ENCODE measurements around the gene RBBP8NL. TPM values are rescaled to one million over a fixed set of nuclear protein-coding genes. Genes with fewer than 3 reads are reported as not detected.

The RBBP8NL gene
- total and polyA plus RNA-seq, 5 experiments from 2014 or later: not detected

DNA sequence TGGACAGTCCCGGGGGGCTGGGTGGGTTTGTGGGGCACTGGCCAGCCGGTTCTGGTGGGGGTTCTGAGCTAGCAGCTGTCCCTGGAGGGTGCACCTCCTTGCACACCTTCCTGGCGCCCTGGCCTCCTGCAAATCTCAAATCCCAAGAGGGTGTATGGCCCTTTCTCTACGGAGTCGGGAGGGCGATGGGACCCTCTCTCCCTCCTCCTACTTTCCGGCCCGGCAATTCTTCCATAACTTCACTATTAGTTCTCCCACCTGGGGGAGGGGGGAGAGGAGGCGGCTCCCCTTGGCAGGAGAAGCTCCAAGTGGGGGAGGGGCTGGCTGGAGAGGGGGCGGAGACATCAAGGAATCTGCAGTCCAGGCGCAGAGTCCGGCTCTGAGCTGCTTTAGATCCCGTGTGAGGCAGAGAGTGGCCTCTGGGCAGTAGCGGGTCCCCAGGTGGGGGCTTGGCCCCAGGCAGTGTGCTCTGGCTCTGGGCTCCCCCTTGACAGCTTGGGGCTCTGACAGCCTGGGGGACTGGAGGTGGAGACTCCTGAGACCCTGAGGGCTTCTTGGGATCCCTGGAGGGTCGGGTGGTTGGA, 58.9 kb downstream of the RBBP8NL start:
- Mint-ChIP-seq H3K27ac (peak overlapping the region in 1 of 10 donors; percentile 34), H3K4me1 (peaks cover 2 to 16% (median 5%) of the 10 kb centered on the region in 4 donors), H3K9me3 (no peaks in the 10 kb centered on the region), H3K36me3 (peaks cover 0 to 3% (median 0%) of the 10 kb centered on the region in 3 donors), H3K4me3 (peak overlapping the region in 8 of 10 donors; percentile 33 to 83 (median 60)), H3K27me3 (peaks cover 4 to 41% (median 22%) of the 10 kb centered on the region in 5 donors)
- ATAC-seq: no peak
- DNase-seq: no peak
- POLR2A ChIA-PET: no interaction called here

DNA sequence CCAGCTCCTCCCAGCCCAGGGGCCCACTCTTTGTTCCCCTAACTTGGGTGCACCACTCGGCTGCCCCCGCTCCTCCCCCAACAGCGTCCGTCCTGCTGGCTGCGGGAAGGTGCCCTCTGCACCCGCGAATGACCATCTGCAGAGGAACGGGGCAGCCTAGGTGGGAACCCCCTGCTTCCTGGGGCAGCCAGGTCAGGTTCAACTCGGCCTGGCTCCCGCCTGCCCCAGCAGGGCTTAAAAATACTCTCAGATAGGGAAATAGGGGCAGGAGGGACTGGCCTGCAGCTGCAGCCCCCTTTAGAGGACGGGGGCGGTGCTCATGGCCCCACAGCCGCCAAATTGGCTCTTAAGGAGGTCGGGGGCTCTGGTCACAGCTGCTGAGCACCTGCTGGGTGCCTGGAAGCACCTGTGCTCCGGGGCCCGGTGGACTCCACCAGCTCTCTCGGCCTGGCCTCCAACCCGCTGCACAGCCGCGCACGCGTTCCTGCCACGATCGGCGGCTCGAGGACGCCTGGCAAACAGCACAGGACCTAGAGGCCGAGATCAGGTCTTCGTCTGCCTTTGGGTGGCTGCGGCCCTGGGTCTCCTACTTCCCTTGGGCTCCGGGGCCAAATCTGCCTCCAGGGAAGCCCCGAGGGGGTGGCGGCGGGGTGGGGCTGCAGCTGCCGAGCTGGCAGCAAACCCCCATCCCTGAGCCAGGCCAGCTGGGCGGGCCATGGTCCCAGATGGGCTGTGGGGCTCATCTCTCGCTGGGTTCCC, 59.5 kb downstream of the RBBP8NL start:
- H3K9me3 Mint-ChIP-seq: no peaks in the 10 kb centered on the region
- POLR2A ChIA-PET: interaction anchor here (0.7 kb wide), 1 partner anchor 32 kb away, joined by 4 read pairs; no protein-coding TSS in a partner anchor
- peaks cover 0 to 3% (median 0%) of the 10 kb centered on the region in 3 donors for H3K36me3 Mint-ChIP-seq
- H3K27me3 Mint-ChIP-seq: peaks cover 4 to 44% (median 19%) of the 10 kb centered on the region in 5 donors
- ATAC-seq (peak; percentile 38 to 39), DNase-seq (peak in 1 of 10 donors; percentile 16)
- H3K4me3 Mint-ChIP-seq: peak overlapping the region; percentile 50 to 83 (median 58)
- H3K4me1 Mint-ChIP-seq: peaks cover 2 to 16% (median 4%) of the 10 kb centered on the region in 4 donors
- H3K27ac Mint-ChIP-seq: no peak overlapping the region

DNA sequence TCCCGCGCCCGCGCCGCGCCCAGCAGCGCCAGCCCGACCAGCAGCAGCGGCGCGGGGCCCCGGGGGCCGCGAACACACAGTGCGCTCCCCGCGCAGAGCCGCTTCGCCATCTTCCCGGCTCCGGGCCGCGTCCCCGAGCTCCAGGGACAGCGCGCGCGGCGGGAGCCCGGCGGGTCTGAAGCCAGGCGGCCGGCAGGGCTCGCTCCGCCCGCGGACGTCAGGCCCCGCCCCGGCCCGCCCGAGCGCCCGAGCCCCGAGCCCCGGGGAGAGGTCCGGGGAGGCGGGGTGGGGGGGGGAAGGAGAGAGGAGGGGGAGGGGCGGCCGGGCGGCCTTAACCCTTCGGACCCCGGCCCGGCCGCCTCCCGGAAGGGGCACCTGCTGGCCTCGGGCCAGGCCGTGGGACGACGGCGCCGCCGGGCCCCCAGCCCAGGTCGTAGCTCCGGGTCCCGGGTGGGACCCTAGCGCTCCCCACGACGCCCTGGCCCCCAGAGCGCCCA, 60.2 kb downstream of the RBBP8NL start, which contains the start of gene LAMA5:
LAMA5 (minus strand) TSS at position 177 of the 497 bp plus-strand sequence; CDS start at position 110, 67 bp downstream.
- POLR2A ChIA-PET: interaction anchor here (0.7 kb wide), 1 partner anchor 33 kb away, joined by 4 read pairs; no protein-coding TSS in a partner anchor
- Mint-ChIP-seq H3K36me3 (peaks cover 0 to 3% (median 0%) of the 10 kb centered on the region in 3 donors), H3K4me1 (peaks cover 2 to 16% (median 4%) of the 10 kb centered on the region in 4 donors), H3K9me3 (no peaks in the 10 kb centered on the region), H3K27ac (no peak within 1 kb of the TSS), H3K27me3 (peaks cover 6 to 49% (median 23%) of the 10 kb centered on the region in 5 donors), H3K4me3 (peak within 1 kb of the TSS; percentile 50 to 83 (median 58))
- DNase-seq (peak in 2 of 10 donors; percentile 14 to 17), ATAC-seq (peak; percentile 51 to 67)

DNA sequence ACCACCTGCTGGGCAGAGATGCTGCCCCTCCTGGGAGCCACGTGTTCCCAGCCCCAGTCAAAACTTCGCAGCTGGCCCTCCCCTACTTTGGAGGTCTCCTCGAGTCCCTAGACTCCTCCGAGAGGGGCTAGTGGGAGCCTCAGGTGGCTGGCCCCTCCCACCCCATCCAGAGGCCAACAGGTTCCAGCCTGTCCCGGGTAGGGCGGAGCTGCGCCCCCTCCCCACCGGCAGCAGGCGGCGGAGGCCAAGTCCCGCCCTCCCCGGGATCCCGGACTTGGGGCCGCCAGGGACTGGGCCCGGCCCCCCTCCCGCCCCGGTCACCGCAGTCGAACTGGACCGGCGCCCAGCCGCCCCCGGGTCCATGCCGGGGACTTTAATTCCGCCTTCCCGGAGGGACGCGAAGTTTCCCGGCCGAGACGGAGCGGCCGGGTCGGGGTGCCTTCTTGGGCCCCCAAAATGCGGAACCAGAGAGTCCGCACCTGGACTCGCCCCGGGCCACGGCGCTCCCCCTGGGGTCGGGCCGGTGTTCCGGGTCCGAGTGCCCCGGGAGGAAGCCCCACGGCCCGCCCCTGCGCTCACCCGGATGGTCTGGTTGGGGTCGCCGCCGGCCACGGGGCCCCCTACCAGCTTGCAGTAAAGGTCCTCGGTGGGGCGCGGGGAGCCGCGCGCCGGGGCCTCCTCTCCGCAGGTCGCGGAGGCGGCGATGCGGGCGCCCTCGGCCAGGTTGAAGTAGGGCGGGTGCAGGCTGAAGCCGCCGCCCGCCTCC, 60.8 kb downstream of the RBBP8NL start:
- Mint-ChIP-seq H3K27ac (no peak overlapping the region), H3K36me3 (peaks cover 0 to 3% (median 0%) of the 10 kb centered on the region in 3 donors), H3K4me3 (peak overlapping the region in 5 of 10 donors; percentile 14 to 71 (median 33)), H3K4me1 (peaks cover 2 to 16% (median 4%) of the 10 kb centered on the region in 4 donors), H3K27me3 (peaks cover 6 to 52% (median 23%) of the 10 kb centered on the region in 5 donors), H3K9me3 (no peaks in the 10 kb centered on the region)
- POLR2A ChIA-PET: no interaction called here
- DNase-seq: peak in 1 of 10 donors; percentile 2
- ATAC-seq: peak in 1 of 2 donors; percentile 25

DNA sequence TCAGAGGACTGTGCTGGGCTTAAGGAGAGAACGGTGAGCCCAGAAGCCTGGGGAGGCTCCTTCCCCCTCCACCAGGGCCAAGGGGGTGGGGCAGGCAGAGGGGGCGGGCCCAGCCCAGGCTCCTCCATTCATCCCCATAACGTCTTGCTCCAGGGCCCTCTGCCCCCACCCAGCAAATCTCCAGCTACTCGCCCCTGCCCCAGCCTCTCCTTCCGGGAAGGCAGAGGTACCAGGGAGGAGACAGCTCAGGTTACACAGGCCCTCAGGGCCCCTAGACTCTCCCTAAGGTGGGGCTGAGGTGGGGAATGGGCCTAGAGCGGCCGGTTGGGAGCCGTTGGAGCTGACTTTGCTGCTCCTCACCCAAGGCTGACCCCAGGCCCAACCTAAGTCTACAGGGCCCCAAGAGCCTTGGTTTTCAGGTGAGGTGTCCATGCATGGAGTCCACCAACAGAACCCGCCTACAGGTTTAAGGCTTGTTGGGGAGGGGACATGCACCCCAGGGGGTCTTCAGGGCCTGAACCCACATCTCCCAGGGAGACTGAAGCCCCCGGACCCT, 61.4 kb downstream of the RBBP8NL start:
- Mint-ChIP-seq H3K4me1 (peaks cover 2 to 16% (median 4%) of the 10 kb centered on the region in 4 donors), H3K27ac (no peak overlapping the region), H3K9me3 (no peaks in the 10 kb centered on the region), H3K36me3 (peaks cover 0 to 3% (median 0%) of the 10 kb centered on the region in 3 donors), H3K4me3 (peak overlapping the region in 5 of 10 donors; percentile 14 to 71 (median 33)), H3K27me3 (peaks cover 6 to 52% (median 23%) of the 10 kb centered on the region in 5 donors)
- no peak for DNase-seq
- ATAC-seq: no peak
- POLR2A ChIA-PET: no interaction called here

DNA sequence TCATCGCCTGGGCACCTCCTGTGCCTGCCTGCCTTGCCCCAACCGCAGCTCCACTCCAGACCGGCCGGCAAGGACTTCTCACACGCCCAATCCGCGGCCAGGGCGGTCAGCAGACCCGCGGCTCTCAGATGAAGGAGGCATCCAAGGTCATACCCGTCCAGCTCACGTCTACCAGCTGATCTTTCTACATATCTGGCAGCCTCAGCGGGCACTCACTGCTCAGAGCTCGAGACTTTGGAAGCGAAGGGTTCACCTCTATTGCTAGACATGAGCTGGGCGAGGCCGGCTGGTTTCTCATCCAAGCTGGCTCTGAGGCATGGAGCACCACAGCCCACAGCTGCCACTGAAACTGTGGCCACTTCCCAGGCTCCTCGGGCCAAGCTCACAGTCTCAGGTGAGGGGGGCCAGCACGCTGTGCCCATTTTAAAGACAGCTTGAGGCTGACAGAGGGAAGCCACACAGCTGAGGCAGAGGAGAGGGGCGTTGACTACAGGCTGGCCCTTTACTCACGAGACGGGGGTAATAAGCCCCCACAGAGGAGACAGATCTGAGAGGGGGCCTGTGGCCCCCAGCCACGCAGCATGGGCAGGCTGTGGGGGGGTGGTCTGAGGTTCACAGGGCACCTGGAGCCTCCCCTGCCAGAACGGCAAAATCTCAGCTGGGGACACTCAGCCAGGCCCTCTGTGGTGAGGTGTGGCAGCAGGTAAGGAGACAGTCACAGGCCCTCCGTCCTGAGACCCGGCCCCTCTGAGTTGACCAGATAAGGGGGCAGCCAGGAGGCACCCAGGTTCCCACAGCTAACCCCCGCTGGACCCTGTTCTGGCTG, 62.2 kb downstream of the RBBP8NL start:
- no peak overlapping the region for H3K27ac Mint-ChIP-seq

DNA sequence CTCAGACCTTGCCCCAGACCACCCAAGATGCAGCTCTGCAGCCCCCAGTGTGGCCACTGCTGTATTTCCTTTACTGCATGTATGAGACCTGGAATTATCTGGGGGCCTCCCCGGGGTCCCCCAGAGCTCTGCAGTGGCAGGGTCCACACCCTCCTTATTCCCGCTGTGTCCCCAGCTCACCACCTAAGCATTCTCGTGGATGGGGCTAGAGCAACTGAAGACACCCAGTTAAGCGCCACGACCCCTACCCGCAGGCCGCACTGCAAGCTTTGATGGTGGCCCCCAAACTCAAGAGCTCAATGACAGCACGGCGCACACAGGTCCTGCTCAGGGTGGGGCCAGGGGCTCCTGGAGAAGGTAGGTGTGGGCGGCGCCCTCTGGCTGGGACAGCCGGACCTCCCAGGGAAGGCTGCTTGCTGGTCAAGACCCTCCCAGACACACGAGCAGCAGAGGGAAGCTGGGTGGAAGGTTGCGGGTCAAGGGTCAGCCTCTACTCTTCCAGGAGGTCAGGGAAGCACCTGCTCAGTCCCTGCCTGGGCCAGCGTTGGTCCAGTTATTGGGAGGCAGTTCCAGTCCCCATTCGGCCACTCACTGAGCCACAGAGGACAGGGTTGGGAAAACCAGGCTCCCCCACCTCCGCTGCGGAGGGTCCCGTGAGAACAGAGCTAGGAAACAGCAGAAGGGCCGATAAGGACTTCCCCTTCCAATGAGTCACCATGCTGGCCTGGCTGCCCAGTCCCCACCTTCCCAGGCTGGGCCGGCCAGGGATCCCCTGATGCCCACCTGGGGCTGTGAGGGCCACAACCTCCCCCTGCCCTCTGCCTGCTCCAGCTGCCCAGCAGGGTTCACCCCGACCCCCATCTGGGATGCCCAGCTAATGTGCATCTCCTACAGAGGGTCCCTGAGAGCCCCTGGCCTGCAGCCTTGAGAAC, 63.2 kb downstream of the RBBP8NL start:
- no peak for ATAC-seq
- Mint-ChIP-seq H3K27me3 (peaks cover 3 to 48% (median 23%) of the 10 kb centered on the region in 5 donors), H3K4me3 (no peak overlapping the region), H3K9me3 (no peaks in the 10 kb centered on the region), H3K36me3 (peaks cover 0 to 3% (median 0%) of the 10 kb centered on the region in 3 donors), H3K27ac (peak overlapping the region in 1 of 10 donors; percentile 48), H3K4me1 (peaks cover 2 to 16% (median 4%) of the 10 kb centered on the region in 4 donors)
- DNase-seq: no peak
- POLR2A ChIA-PET: no interaction called here

More for the DNA sequence above, 62.2 kb downstream of the RBBP8NL start:
- Mint-ChIP-seq H3K36me3 (peaks cover 0 to 3% (median 0%) of the 10 kb centered on the region in 3 donors), H3K9me3 (no peaks in the 10 kb centered on the region), H3K27me3 (peaks cover 6 to 52% (median 23%) of the 10 kb centered on the region in 5 donors), H3K4me3 (peak overlapping the region in 5 of 10 donors; percentile 19 to 52 (median 44)), H3K4me1 (peaks cover 2 to 16% (median 4%) of the 10 kb centered on the region in 4 donors)
- no peak for DNase-seq
- ATAC-seq: no peak
- POLR2A ChIA-PET: no interaction called here

DNA sequence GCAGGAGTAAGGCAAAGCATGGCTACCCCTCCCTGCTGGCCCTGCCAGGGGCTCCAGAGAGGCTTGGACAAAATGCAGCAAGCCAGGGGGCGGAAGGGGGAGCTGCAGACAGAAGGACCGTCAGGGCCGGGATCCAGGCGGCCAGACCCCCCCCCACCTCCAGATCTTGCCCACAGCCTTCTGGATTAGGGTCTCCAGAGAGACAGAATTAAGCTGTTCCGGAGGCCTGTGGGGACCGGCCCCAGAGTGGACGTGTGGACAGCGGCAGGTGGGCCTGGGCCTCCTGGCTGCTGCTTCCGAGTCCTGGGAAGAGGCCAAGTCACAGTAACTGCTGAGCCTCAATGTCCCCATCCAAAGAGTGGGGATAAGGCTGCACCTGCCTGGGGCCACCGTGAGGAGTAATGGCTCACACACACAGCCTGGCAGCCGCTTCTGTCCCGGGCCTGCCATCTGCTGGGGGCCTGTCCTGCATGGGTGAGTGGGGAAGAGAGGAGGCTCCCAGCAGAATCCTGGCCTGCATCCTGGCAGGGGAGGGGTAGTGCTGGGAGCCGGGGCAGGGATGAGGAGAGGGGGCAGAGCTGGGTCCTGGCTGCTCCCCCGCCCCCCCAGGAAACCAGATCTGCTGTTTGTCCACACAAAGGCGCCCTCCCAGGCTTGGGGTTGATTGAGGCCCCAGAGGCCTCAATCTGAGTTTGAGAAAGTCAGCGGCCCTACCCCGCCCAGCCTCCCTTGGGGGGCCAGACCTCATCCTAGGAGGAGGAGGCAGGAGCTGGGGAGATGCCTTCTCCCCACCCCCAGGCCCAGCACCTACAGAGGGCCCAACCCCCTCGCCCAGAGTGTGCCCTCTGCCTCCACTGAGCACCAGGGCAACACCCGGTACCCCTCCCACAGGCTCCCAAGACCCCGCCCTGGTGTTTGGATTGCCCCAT, 64.1 kb downstream of the RBBP8NL start:
- Mint-ChIP-seq H3K9me3 (no peaks in the 10 kb centered on the region), H3K36me3 (peaks cover 0 to 3% (median 0%) of the 10 kb centered on the region in 3 donors), H3K27me3 (peaks cover 1 to 44% (median 27%) of the 10 kb centered on the region in 5 donors), H3K27ac (peak overlapping the region in 1 of 10 donors; percentile 48), H3K4me1 (peaks cover 0 to 13% (median 3%) of the 10 kb centered on the region in 4 donors), H3K4me3 (no peak overlapping the region)
- peak in 1 of 10 donors; percentile 4 for DNase-seq
- ATAC-seq: no peak
- POLR2A ChIA-PET: no interaction called here

DNA sequence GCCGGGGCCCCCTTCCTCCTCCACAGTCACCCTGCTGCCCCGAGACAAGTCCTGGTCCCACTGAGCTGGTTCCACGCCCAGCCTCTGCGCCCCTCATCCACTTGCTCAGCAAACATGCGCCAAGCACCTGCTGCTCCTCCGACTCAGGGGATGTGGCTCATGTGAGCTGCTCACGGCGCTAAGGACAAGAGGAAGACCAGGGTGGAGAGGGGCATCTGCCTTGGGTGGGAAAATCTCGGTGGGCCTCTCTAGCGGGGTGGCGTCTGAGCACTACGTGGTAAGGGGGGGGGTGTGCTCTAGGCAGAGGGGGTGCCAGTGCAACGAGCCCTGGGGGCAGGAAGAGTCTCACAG, 64.8 kb downstream of the RBBP8NL start:
- H3K36me3 Mint-ChIP-seq: peaks cover 0 to under 1% (median 0%) of the 10 kb centered on the region in 3 donors

More for the DNA sequence above, 64.8 kb downstream of the RBBP8NL start:
- Mint-ChIP-seq H3K9me3 (no peaks in the 10 kb centered on the region), H3K4me1 (peaks cover 0 to 6% (median 1%) of the 10 kb centered on the region in 4 donors), H3K27ac (no peak overlapping the region), H3K27me3 (peaks cover 1 to 39% (median 27%) of the 10 kb centered on the region in 5 donors), H3K4me3 (no peak overlapping the region)
- POLR2A ChIA-PET: no interaction called here
- ATAC-seq (no peak), DNase-seq (no peak)
